HFF-Myc (cell line): Measurements from ENCODE around the gene ZNF710.

Experiments used
- DNase-seq: peaks from one replicate; pipeline ENCODE4 v3.0.0-alpha.2; 2011; ENCODE audit warnings: low read depth; ENCODE audit errors: extremely low read depth
- H3K4me3 ChIP-seq: replicated peaks from 2 replicates; pipeline ENCODE4 v1.5.1; 2011; ENCODE audit warnings: low read depth, mild to moderate bottlenecking, control low read depth, low read length
- TF ChIP-seq, protein P1 (sequence below): IDR thresholded peaks from 2 replicates; pipeline ENCODE4 v1.5.1; 2012; ENCODE audit warnings: mild to moderate bottlenecking, low read depth, low read length, control low read depth; ENCODE audit errors: missing control alignments

ZNF710 gene

DNA sequence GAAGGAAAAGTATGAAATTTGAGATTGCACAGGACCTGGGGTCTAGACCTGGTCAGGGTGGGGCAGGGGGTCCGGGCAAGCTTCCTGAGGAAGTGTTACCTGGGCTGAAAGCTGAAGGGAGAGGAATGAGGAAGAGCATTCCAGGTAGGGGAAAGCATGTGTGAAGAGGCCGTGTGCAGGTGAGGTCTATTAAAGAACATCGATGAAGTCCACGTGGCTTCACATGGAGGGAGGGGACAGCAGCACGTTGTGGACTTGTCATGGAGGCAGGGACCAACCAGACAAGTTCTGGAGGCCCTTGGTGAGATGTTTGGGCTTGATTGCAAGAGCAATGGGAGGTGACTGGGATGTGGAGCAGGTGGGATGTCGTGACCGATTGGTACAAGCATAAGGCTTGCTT lies 54.1 kb downstream of the ZNF710 start:
- TF ChIP-seq, protein P1, sequence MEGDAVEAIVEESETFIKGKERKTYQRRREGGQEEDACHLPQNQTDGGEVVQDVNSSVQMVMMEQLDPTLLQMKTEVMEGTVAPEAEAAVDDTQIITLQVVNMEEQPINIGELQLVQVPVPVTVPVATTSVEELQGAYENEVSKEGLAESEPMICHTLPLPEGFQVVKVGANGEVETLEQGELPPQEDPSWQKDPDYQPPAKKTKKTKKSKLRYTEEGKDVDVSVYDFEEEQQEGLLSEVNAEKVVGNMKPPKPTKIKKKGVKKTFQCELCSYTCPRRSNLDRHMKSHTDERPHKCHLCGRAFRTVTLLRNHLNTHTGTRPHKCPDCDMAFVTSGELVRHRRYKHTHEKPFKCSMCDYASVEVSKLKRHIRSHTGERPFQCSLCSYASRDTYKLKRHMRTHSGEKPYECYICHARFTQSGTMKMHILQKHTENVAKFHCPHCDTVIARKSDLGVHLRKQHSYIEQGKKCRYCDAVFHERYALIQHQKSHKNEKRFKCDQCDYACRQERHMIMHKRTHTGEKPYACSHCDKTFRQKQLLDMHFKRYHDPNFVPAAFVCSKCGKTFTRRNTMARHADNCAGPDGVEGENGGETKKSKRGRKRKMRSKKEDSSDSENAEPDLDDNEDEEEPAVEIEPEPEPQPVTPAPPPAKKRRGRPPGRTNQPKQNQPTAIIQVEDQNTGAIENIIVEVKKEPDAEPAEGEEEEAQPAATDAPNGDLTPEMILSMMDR = no peak
- H3K4me3 ChIP-seq = no peak overlapping the region

GRCh38 chr15:90056529-90056928 lies 55.4 kb downstream of the ZNF710 start:
- no peak for DNase-seq
- no peak overlapping the region for H3K4me3 ChIP-seq
- TF ChIP-seq, protein P1 = no peak

More for the DNA sequence above, 54.1 kb downstream of the ZNF710 start:
- DNase-seq = no peak

GRCh38 chr15:90058308-90058707 lies 57.2 kb downstream of the ZNF710 start:
- no peak overlapping the region for H3K4me3 ChIP-seq
- no peak for DNase-seq
- TF ChIP-seq, protein P1 = no peak

GRCh38 chr15:90058775-90059174 lies 57.7 kb downstream of the ZNF710 start:
- TF ChIP-seq, protein P1 = no peak
- no peak overlapping the region for H3K4me3 ChIP-seq
- no peak for DNase-seq

- H3K4me3 ChIP-seq = no peak overlapping the region
- no peak for DNase-seq
- TF ChIP-seq, protein P1 = no peak
Measured at GRCh38 chr15:90059208-90059985, 58.3 kb downstream of the ZNF710 start.

- TF ChIP-seq, protein P1 = no peak
- no peak for DNase-seq
Measured at GRCh38 chr15:90060797-90061196, 59.7 kb downstream of the ZNF710 start.

More at GRCh38 chr15:90060797-90061196, 59.7 kb downstream of the ZNF710 start:
- no peak overlapping the region for H3K4me3 ChIP-seq
